ENCODE data around the gene GCLC.
"Not testable (repeated sequence)": the region's sequence is repeated elsewhere in the genome, so short reads cannot be mapped to it uniquely, and the experiment has no call there.

Gene GCLC

DNA sequence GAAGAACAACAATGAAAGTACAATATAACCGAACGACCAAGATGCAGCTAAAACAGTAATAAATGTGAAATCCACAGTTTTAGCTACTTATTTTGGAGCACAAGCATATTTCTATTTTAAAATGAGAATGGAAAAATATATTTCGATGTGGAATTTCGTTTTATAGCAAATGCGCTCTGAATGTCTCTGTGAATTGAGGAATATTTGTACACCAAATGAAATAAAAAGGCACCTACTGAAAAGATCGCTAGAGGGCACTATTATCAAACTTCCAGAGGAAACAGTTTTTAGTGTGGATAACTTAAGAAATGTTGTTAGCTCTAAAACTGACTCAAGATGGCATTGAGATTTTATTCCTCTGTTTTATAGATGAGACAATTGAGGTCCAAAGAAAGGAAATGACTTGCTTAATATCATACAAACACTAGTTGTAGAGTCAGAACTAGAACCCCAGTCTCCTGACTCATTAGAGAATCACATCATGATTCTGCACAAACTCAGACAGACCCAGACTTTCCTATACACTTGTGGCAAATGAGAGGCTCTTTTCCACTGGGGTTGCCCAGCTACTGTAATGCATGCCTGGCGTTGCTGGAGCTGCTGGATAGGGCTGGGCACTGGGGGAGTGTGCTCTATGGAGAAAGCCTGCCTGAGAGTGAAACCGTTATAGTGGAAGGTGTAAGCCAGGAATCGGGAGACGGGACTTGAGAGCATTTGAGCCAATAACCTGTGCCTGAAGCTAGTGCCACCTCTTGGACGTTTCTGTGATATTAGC lies 51.9 kb downstream of the GCLC start:
- DNase-seq (ENCODE audit: low spot score) = peak; percentile 66

DNA sequence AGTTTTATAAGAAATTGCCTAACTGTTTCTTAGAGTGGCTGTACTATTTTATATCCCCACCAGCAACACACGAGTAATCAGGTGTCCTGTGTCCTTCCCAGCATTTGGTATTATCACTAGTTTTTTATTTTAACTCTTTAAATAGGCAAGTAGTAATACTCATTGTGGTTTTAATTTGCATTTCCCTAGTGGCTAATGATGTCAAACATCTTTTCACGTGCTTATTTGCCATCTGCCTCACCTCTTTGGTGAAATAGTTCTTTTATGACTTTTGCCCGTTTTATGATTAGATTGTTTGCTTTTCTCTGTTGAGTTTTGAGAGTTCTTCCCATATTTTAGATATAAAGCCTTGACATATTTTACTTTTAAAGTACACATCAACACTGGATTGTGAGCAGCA lies 57.8 kb downstream of the GCLC start:
- DNase-seq (ENCODE audit: low spot score) = no peak

DNA sequence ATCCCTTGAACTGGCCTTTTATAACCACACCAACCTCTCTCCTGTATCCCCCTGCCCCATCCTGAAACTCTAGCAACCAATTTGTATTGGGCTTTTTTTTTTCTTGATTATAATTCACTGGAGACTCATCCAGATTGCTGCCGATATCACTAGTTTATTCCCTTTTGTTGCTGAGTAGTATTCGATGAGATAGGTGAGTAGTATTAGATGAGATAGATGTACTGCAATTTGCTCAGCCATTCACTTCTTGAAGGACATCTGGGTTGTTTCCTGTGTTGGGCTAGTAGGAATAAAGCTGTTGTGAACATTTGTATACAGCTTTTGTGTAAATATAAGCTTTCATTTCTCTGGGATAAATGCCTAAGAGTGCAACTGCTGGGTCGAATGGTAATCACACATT lies 58.2 kb downstream of the GCLC start:
- DNase-seq (ENCODE audit: low spot score) = no peak

DNA sequence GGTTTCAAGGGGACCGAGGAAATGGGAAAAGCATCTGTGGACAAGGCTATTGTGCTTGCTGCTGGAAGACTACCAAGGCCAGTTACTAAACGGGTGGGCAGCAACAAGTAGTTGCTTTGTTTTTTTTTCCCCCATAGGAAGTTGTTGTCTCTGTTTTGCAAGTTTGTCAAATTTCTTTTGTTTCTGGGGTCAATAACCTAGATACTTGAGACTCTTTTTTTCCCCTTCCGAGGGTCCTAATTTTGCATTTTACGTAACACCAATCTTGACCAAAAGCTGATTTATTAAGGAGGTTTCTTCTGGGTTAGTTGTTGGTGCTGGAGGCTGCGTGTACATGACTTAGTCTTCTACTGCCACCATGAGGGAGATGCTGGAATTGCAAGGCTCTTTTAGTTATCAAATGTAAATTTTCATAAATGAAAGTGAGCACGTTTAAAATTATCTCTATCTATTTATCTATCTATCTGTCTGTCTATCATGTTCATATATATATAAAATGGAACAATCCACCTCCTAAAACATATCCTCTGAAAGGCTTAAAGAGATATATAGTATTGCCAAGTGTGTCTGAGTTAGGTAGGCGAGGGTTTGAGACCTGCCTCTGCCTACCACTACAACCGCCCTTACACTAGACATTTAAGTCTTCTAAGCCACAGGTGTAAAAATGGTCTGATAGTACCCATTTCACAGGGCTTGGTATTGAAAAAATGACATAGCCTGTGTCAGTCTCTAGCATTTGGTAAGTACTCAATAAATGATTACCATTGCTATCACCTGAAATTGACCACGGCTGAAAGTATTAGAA lies 60.2 kb downstream of the GCLC start:
- peak; percentile 51 for DNase-seq (ENCODE audit: low spot score)

DNA sequence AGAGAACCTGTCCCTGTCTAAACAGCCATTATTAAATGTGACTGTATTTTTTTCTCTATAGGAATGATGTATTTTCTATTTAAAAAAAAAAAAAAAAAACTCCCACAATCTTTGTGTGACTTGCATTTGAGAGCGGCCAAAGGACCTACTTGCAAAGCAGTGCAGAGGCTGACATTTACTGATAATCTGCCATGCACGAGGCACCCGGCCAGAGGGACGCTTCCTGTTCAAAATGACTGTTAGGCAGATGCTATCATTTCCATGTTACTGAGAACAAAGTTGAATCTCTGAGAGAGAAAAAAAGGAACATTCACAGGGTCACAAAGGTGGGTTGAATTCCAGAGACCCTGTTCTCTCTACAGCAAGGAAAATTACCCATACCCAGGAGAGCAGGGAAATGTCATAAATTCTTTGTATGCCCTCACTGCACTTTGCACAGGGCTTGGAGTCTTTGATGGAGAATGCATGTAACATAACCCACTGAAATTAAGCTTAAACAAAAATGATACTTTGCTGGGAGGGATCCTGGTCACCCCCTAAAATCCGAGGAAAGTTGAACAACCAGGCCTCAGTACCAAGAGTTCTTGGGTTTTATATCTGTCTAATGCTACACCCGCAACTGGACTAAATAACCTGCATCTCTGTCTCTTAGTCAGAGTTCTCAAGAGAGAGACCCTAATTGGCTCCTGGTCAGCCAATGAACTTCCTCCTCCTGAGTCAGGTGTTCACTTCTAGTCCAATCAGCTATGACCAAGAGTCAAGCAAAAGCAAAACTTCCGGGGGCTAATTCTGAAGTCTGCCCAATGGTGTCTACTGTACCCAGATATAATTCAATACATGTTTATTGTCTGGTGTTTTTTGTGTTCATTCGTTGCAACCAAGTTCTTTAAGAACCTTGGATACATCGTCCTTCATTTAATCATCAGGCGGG lies 61.2 kb downstream of the GCLC start:
- peak; percentile 16 for DNase-seq (ENCODE audit: low spot score)

DNA sequence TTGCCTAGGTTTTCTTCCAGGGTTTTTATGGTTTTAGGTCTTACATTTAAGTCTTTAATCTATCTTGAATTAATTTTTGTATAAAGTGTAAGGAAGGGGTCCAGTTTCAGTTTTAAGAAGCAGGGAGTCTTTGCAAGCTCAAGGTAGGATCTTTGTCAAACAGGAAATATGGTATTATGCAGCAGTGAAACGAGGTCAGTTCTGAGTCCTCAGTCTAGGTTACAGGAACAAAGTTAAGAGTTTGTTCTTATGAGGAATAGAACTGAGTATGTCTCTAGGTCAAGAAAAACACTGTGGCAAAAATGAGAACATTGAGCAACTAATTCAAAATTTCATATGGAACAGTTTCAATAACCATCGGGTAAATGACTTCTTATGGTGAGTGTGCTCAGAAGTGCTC lies 63.6 kb downstream of the GCLC start:
- DNase-seq (ENCODE audit: low spot score) = no peak

DNA sequence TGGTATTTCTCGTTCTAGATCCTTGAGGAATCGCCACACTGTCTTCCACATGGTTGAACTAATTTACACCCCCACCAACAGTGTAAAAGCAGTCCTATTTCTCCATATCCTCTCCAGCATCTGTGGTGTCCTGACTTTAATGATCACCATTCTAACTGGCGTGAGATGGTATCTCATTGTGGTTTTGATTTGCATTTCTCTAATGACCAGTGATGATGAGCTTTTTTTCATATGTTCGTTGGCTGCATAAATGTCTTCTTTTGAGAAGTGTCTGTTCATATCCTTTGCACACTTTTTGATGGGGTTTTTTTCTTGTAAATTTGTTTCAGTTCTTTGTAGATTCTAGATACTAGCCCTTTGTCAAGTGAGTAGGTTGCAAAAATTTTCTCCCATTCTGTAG lies 64.1 kb downstream of the GCLC start:
- not testable (repeated sequence) for DNase-seq (ENCODE audit: low spot score)

DNA sequence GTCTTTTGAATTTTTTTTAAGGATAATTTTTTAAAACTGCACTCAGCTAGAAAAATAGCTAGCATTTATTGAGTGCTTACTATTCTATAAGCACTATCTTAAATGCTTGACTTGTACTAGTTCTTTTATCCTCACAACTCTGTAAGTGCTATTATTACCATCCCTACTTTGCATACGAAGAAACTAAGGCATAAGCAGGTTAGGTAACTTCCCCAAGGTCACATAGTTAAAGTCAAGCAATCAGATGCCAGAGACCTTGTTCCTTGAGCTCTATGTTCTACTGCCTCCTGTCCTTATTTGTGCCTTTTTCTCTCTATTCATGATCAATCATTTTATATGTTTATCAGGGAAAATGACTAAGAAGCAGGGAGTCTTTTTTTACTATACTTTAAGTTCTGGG lies 65.0 kb downstream of the GCLC start:
- no peak for DNase-seq (ENCODE audit: low spot score)

DNA sequence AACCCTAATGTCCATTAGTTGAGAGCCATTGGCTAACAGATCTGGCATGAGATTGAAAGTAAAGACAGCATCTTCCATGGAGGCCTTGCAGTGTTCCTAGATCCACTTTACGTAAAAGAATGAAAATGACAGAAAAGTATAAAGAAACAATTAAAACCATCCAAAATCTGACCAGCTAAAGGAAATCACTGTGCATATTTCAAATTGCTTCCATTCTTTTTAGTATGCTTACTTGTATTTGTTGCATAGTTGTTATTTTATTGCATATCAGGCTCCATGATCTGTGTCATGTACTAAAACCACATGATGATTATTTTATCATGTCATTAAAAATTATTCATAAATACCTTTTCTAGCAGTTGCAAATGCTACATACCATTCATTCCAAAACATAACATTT lies 67.9 kb downstream of the GCLC start:
- no peak for DNase-seq (ENCODE audit: low spot score)

DNA sequence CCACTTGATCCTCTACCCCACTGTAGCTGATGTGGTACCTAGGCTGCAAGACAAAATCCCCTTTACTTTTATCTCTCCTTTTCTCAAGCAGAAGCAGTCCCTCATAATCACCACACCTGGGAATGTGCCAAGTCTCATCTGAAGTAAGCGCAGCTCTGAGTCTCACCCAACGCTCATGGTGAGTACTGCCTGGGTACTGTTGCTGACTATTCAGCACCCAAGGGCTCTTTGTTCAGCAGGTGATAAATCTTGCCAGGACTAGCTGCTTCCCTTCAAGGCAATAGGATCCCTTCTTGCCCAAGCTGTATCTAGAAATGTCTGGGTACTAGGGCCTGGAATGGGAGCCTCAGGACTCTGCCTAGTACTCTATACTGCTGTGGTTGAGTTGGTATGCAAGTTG lies 70.9 kb downstream of the GCLC start:
- DNase-seq (ENCODE audit: low spot score) = no peak

DNA sequence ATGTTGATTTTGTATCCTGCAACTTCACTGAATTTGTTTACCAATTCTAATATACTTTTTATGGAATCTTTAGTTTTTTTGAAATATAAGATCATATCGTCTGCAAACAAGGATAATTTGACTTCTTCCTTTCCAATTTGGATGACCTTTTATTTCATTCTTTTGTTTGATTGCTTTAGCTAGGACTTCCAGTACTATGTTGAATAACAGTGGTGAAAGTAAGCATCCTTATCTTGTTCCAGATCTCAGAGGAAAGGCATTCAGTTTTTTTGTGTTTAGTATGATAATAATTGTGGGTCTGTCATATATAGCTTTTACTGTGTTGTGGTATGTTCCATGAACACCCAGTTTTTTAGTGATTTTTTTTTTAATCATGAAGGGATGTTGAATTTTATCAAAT lies 75.7 kb downstream of the GCLC start:
- DNase-seq (ENCODE audit: low spot score) = no peak

DNA sequence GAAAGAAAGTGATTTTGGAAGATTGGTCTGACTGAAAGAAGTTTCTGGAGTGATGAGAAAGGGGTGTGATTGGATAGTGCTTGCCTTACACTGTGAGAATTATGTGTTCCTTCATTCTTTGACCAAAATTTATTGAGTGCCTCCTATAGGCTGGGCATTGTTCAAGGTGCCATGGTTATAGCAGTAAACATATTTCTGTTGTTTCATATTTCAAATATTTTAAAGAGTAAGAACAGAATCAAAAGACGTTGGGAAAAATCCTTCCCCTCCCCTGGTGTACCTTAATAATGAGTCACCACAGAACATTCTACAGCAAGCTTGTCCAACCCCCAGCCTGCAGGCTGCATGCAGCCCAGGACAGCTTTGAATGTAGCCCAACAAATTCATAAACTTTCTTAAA lies 78.6 kb downstream of the GCLC start:
- no peak for DNase-seq (ENCODE audit: low spot score)

DNA sequence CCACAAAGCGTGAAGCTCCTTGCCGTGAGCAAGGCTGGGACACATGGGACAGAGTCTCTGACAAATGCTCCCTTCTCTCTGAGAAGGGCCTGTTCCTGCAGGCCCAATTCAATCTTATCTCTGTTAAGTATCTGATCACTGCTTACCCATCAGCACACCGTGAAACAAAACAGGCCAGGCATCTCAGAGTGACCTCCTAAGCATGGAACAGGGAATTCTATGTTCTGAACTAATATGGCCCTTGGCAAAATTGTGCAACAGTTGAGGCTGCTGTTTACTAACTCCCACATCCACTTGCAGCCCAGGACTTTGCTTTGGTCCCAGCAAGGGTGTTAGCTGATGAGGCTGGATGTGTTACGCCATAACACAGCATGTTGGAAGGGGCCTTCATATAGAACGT lies 79.2 kb downstream of the GCLC start:
- peak; percentile 59 for DNase-seq (ENCODE audit: low spot score)

DNA sequence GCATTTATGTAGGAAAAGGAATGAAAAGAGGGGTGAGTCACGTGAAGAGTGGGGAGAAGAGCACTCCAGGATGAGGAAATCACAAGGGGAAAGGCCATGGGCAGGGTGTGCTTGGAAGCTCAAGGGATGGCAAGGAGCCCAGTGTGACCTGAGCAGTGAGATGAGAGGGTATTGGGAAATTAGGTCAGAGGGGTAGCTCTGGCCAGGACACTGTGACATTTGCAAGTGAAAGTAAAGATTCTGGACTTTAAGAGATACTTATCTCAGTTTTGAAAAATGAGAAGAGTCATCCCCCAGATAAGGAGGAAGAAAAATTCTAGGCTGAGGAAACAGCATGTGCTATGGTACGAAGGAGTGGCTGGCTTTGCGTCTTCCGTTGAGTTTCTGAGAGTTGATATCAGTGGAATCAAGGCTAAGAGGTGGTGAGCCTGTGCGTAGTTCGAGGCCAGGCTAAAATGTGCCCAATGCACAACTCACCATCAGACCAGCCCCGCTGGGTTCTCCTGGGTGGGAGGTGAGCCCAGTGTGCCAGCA lies 79.9 kb downstream of the GCLC start:
- no peak for DNase-seq (ENCODE audit: low spot score)

DNA sequence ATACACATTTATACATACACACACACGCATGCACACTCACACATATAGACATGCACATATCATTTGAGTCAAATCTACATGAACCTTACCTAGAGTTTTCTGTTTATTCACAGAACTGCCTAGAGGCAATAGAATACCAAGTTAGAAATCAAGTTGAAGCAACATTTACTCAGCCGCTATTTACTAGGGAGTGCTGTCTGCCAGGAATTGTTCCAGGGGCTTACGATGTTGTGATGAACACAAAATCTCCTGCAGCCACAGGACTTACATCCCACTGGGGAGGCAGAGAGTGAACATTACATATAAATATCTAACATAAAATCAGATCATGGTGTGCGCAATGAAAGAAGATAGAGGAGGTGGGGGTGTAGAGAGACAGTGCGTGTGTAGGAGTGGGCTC lies 80.4 kb downstream of the GCLC start:
- no peak for DNase-seq (ENCODE audit: low spot score)

DNA sequence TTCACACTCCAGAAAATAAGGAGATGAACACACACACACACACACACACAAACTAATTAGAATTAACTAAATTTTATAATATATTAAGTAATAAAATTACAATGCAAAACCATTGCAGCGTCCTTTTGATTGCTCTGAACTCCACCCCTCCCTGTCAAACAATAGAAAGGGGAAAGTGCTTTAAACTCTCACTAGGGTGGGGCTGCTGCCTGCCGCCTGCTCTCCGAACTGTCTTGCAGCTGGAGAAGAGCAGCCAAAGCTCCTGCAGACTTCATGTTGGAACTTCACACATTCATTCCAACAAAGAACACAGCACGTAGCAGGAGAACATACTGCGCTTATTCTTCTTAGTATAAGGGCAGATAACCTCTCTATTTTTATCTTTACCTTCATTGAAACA lies 83.2 kb downstream of the GCLC start:
- DNase-seq (ENCODE audit: low spot score) = no peak

DNA sequence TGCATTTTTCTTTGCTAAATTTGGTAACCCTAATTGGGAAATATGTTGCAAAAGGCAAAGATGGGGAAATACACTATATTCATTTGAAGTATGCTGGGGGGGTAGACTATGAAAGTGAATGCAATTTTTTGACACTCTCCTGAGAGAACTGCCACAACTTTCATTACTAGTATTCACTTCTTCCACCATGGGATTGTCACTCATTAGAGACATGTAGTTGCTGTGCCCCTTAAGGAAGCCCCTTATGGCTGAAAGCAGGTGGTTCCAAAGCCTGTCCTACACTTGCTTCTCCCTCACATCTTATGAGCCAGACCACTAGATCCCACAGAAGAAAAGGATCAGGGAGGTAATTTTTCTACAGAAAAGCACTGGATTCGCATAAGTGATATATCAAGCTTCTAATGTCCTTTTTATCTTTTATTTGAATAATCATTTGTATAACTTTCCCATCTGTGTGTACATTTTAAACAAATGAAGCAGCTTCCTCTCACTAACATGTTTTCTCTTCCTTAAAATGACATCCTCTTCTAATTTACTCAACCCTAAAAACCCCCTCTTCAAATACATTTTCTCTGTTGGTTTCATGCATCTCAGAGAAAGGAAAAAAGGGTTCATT lies 83.8 kb downstream of the GCLC start:
- no peak for DNase-seq (ENCODE audit: low spot score)

DNA sequence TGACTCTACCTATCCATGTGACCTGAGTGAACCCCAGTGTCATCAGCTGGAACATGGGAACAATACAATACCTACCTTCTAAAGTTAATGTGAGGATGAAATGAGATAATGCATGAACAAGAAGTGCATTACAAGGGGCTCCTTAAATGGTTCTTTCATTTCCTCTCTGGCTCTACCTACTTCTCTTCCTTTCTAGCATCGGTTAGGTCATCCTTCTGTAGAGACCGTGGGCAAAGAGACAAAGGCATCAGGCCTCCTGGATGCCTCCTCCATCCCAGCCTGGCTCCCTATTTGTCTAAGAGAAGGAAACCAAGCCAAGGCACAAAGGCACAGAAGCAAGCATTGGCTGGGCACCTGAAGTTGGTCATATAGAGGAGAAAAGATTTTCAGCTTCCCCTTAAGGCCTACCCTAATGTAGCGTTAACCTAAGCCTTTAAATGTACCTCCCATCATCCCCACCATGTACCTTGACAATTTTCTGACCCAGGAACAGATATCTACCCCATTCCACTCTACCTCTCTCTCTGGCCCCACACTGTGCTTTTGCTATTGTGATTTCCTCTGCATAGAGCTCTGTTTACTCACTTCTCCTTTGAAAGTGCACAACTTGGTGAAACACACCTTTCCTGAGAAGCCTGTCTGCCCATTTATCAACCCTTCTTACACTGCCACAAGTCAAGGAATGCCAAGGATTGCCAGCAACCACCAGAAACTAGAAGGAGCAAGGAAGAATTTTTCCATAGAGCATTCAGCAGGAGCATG lies 86.6 kb downstream of the GCLC start:
- no peak for DNase-seq (ENCODE audit: low spot score)

DNA sequence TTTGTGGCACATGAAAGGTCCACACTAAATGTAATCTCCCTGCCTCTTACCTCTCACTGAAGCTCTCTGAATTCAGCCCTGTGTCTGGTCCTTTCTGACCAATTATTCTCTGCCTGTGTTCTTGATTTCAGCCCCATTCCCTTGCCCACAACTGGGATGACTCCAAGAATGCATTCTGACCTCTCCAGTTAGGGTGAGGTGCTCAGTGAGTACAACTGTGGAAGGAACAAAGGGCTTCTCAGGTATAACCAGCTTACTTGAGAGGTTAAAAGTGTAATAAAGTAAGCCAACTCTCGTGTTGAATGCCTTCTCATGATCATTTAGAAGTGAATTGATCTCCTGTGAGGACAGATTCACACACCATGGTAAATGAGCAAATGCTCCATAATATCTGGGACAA lies 88.1 kb downstream of the GCLC start:
- no peak for DNase-seq (ENCODE audit: low spot score)

DNA sequence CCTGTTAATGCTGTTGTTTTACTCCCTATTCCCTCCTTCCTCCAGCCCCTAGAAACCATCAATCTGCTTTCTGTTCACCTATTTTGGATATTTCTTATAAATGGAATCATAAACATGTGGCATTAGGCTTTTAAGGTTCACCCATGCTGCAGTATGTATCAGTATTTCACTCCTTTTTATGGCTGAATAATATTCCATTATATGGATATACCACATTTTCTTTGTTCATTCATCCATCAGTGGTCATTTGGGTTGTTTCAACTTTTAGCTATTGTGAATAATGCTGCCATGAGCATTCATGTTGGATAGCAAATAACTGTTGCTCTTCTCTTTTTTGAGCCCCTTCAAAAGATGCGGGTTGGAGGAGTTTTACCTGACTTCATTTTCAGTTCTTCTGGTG lies 89.2 kb downstream of the GCLC start:
- DNase-seq (ENCODE audit: low spot score) = no peak

DNA sequence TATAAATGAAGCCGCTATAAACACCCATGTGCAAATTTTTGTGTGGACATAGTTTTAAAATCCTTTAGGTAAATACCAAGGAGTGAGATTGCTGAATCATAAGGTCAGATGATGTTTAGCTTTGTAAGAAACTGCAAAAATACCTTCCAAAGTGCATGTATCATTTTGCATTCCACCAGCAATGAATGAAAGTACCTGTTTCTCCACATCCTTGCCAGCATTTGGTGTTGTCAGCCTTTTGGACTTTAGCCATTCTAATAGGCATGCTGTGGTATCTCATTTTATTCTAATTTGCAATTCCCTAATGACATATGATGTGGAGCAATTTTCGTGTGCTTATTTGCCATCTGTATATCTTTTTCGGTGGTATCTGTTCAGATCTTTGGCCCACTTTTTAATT lies 93.7 kb downstream of the GCLC start:
- no peak for DNase-seq (ENCODE audit: low spot score)
